GM18526 (cell line): ENCODE results near the gene PAQR5.

ENCODE experiments used
- POLR2A ChIP-seq: IDR thresholded peaks from 3 replicates; pipeline ENCODE4 v1.6.1; 2011; ENCODE audit not compliant: insufficient read length; ENCODE audit errors: extremely low read depth

Gene PAQR5

GRCh38 chr15:69408841-69409240, 110.1 kb downstream of the PAQR5 start:
- no peak for TF ChIP-seq POLR2A

- no peak for TF ChIP-seq POLR2A
Measured at GRCh38 chr15:69410248-69410874, 111.6 kb downstream of the PAQR5 start.

GRCh38 chr15:69412274-69412673, 113.6 kb downstream of the PAQR5 start:
- TF ChIP-seq POLR2A, result no peak

GRCh38 chr15:69412701-69413100, 114.0 kb downstream of the PAQR5 start:
- TF ChIP-seq POLR2A, result no peak

GRCh38 chr15:69413822-69414700, 115.3 kb downstream of the PAQR5 start, which contains the start of gene KIF23:
Gene KIF23, plus strand, starts transcription at chr15:69414349. Its CDS starts 117 bp downstream, at chr15:69414466.
- peak; percentile 67 for TF ChIP-seq POLR2A

- no peak for TF ChIP-seq POLR2A
Measured at GRCh38 chr15:69414701-69415167, 116.0 kb downstream of the PAQR5 start.

GRCh38 chr15:69415381-69415780, 116.7 kb downstream of the PAQR5 start:
- TF ChIP-seq POLR2A, result no peak

GRCh38 chr15:69417581-69417980, 118.9 kb downstream of the PAQR5 start:
- no peak for TF ChIP-seq POLR2A

GRCh38 chr15:69421498-69421897, 122.8 kb downstream of the PAQR5 start:
- TF ChIP-seq POLR2A, result no peak

- TF ChIP-seq POLR2A, result no peak
Measured at GRCh38 chr15:69422336-69422895, 123.7 kb downstream of the PAQR5 start.

- no peak for TF ChIP-seq POLR2A
Measured at GRCh38 chr15:69424001-69424400, 125.3 kb downstream of the PAQR5 start.

- no peak for TF ChIP-seq POLR2A
Measured at GRCh38 chr15:69424748-69425413, 126.2 kb downstream of the PAQR5 start.

GRCh38 chr15:69433831-69434230, 135.1 kb downstream of the PAQR5 start:
- TF ChIP-seq POLR2A, result no peak

GRCh38 chr15:69434238-69434637, 135.5 kb downstream of the PAQR5 start:
- TF ChIP-seq POLR2A, result no peak

GRCh38 chr15:69434679-69435078, 136.0 kb downstream of the PAQR5 start:
- no peak for TF ChIP-seq POLR2A
